Measurements from ENCODE around the gene PCGF1.
"Not testable (repeated sequence)": the region's sequence is repeated elsewhere in the genome, so short reads cannot be mapped to it uniquely, and the experiment has no call there.

Gene PCGF1

GRCh38 chr2:74472086-74472944, 35.2 kb downstream of the PCGF1 start, which contains the start of gene MRPL53:
TSS of gene MRPL53 (minus strand) at chr2:74472680. CDS start at chr2:74472660, 20 bp downstream.
- Histone ChIP-seq H3K9ac (ENCODE audit: low read depth, low read length) (peak within 1 kb of the TSS; percentile 94), H3K4me2 (ENCODE audit: insufficient read depth, low read length) (peak within 1 kb of the TSS; percentile 83), H3K27ac (ENCODE audit: low read length) (peak within 1 kb of the TSS; percentile 95), H4K20me1 (ENCODE audit: insufficient read depth, low read length) (no peaks in the 10 kb centered on the region), H3K4me1 (ENCODE audit: insufficient read depth, low read length) (peaks cover 39% of the 10 kb centered on the region), H3K4me3 (ENCODE audit: low read depth in 1 of 2, low read length in 2 of 2) (peak within 1 kb of the TSS; percentile 86 to 92), H3K9me3 (ENCODE audit: insufficient read depth, low read length, severe bottlenecking) (no peaks in the 10 kb centered on the region), H3K27me3 (ENCODE audit: insufficient read depth, low read length, poor library complexity) (no peaks in the 10 kb centered on the region), H3K79me2 (ENCODE audit: insufficient read depth, low read length) (peaks cover 24% of the 10 kb centered on the region), H2AFZ (ENCODE audit: low read depth, low read length) (peak within 1 kb of the TSS; percentile 97), H3K36me3 (ENCODE audit: insufficient read depth, low read length) (peaks cover 42% of the 10 kb centered on the region)
- DNase-seq (peak; percentile 95), ATAC-seq (ENCODE audit: insufficient read depth, low read depth) (peak; percentile 92)
- TF ChIP-seq, protein P1, sequence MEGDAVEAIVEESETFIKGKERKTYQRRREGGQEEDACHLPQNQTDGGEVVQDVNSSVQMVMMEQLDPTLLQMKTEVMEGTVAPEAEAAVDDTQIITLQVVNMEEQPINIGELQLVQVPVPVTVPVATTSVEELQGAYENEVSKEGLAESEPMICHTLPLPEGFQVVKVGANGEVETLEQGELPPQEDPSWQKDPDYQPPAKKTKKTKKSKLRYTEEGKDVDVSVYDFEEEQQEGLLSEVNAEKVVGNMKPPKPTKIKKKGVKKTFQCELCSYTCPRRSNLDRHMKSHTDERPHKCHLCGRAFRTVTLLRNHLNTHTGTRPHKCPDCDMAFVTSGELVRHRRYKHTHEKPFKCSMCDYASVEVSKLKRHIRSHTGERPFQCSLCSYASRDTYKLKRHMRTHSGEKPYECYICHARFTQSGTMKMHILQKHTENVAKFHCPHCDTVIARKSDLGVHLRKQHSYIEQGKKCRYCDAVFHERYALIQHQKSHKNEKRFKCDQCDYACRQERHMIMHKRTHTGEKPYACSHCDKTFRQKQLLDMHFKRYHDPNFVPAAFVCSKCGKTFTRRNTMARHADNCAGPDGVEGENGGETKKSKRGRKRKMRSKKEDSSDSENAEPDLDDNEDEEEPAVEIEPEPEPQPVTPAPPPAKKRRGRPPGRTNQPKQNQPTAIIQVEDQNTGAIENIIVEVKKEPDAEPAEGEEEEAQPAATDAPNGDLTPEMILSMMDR (IDR thresholded peaks at IDR 0.05; ENCODE audit: borderline replicate concordance, extremely low read depth, low read length, poor library complexity, severe bottlenecking) = peak; percentile 39
- TF ChIP-seq EZH2 (IDR thresholded peaks at IDR 0.05; ENCODE audit: borderline replicate concordance, low read depth, low read length, severe bottlenecking) = no peak

GRCh38 chr2:74471332-74472065, 36.0 kb downstream of the PCGF1 start:
- peaks cover 34% of the 10 kb centered on the region for H3K36me3 ChIP-seq (ENCODE audit: insufficient read depth, low read length)
- H3K4me2 ChIP-seq (ENCODE audit: insufficient read depth, low read length) = peak overlapping the region; percentile 83
- peaks cover 39% of the 10 kb centered on the region for H3K4me1 ChIP-seq (ENCODE audit: insufficient read depth, low read length)
- peak overlapping the region; percentile 86 to 92 for H3K4me3 ChIP-seq (ENCODE audit: low read depth in 1 of 2, low read length in 2 of 2)
- peak overlapping the region; percentile 97 for H2AFZ ChIP-seq (ENCODE audit: low read depth, low read length)
- DNase-seq = no peak
- H3K9ac ChIP-seq (ENCODE audit: low read depth, low read length) = peak overlapping the region; percentile 94
- H4K20me1 ChIP-seq (ENCODE audit: insufficient read depth, low read length) = no peaks in the 10 kb centered on the region
- H3K27me3 ChIP-seq (ENCODE audit: insufficient read depth, low read length, poor library complexity) = no peaks in the 10 kb centered on the region
- H3K79me2 ChIP-seq (ENCODE audit: insufficient read depth, low read length) = peaks cover 24% of the 10 kb centered on the region
- TF ChIP-seq, protein P1 (IDR thresholded peaks at IDR 0.05; ENCODE audit: borderline replicate concordance, extremely low read depth, low read length, poor library complexity, severe bottlenecking) = no peak
- no peak for TF ChIP-seq EZH2 (IDR thresholded peaks at IDR 0.05; ENCODE audit: borderline replicate concordance, low read depth, low read length, severe bottlenecking)
- no peak for ATAC-seq (ENCODE audit: insufficient read depth, low read depth)
- H3K9me3 ChIP-seq (ENCODE audit: insufficient read depth, low read length, severe bottlenecking) = no peaks in the 10 kb centered on the region
- peak overlapping the region; percentile 95 for H3K27ac ChIP-seq (ENCODE audit: low read length)

GRCh38 chr2:74470742-74471141, 36.8 kb downstream of the PCGF1 start:
- Histone ChIP-seq H3K4me1 (ENCODE audit: insufficient read depth, low read length) (peaks cover 44% of the 10 kb centered on the region), H3K36me3 (ENCODE audit: insufficient read depth, low read length) (peaks cover 31% of the 10 kb centered on the region), H3K4me2 (ENCODE audit: insufficient read depth, low read length) (peak overlapping the region; percentile 83; the same call in 1 of the 2 replicates), H3K79me2 (ENCODE audit: insufficient read depth, low read length) (peaks cover 29% of the 10 kb centered on the region), H3K9ac (ENCODE audit: low read depth, low read length) (peak overlapping the region; percentile 94; the same call in 1 of the 2 replicates)
- not testable (repeated sequence) for H3K9me3 ChIP-seq (ENCODE audit: insufficient read depth, low read length, severe bottlenecking); H3K27me3 ChIP-seq (ENCODE audit: insufficient read depth, low read length, poor library complexity); H3K4me3 ChIP-seq (ENCODE audit: low read depth in 1 of 2, low read length in 2 of 2); ATAC-seq (ENCODE audit: insufficient read depth, low read depth); H4K20me1 ChIP-seq (ENCODE audit: insufficient read depth, low read length); H3K27ac ChIP-seq (ENCODE audit: low read length); H2AFZ ChIP-seq (ENCODE audit: low read depth, low read length); DNase-seq

Data from DND-41 (cell line).